GM21515 (cell line): ENCODE results near the gene ACAD11.

ENCODE experiments used
- ATAC-seq: cut with Tn5 transposase; IDR thresholded peaks from one replicate; pipeline ENCODE4 v1.9.1; 2021; ENCODE audit not compliant: unreplicated experiment

Gene ACAD11

DNA sequence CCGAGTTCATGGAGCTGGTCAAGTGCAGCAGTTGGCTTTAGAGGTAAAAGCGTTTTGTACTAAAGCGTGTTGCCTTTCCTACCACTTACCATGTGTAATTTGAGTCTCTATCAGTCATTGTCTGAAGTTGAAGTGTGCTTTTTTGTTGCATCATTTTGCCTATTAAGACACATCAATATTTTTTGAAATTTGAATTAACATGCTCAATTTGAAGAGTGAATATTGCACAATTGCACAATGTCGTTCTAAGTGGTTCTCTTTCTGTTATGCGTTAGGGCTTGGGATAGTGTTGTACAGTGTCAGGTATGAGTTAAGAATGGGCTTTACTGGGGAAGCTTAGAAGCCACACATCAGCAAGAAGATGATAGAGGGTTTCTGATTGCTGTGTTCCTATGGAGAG is 146.6 kb downstream of the ACAD11 start:
- no peak for ATAC-seq

DNA sequence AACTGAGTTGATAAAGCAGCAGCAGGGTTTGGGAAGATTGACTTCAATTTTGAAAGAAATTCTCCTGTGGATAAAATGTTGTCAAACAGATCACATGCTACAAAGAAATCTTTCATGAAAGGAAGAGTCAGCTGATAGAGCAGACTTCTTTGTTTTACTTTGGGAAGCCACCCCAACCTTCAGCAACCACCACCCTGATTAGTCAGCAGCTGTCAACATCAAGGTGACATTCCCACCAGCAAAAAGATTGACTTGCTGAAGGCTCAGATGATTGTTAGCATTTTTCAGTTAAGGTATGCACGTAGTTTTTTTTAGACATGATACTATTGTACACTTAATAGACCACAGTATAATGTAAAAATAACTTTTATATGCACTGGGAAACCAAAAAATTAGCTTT is 150.1 kb downstream of the ACAD11 start:
- ATAC-seq: no peak

- ATAC-seq: no peak
These were observed 150.5 kb downstream of the ACAD11 start for GRCh38 chr3:132509096-132509495.
